Measurements from ENCODE around the gene POU2F1.

GRCh38 chr1:167450843-167451242, 230.2 kb downstream of the POU2F1 start:
- TF ChIP-seq POLR2AphosphoS5 (IDR thresholded peaks at IDR 0.05), result no peak
- TF ChIP-seq EP300 (IDR thresholded peaks at IDR 0.05), result no peak
- TF ChIP-seq CTCF (IDR thresholded peaks at IDR 0.05), result no peak
- TF ChIP-seq POLR2A (IDR thresholded peaks at IDR 0.05), result no peak

Data from upper lobe of left lung (tissue), 4 donors.